Myometrial cell (primary cell): Measurements from ENCODE around the gene ZNF440. TPM values are rescaled to one million over a fixed set of nuclear protein-coding genes. Genes with fewer than 3 reads are reported as not detected.

ENCODE experiments used
- total RNA-seq: library from RNA; depleted of rRNA; stranded (reverse); fragments of >200 nt; gene quantifications from 2 replicates; pipeline ENCODE4 v1.2.3, GENCODE V29; 2015

The ZNF440 gene
- total RNA-seq = 3.9 and 11.0 TPM in 2 replicates

GRCh38 chr19:11814029-11814699, at the start of gene ZNF440:
TSS of gene ZNF440 (plus strand) at chr19:11814273. CDS start at chr19:11814448, 175 bp downstream.

GRCh38 chr19:11766597-11767591, 47.2 kb upstream of the ZNF440 start, which contains the start of gene ZNF441:
TSS of gene ZNF441 (plus strand) at chr19:11767000. CDS start at chr19:11767194, 194 bp downstream.

GRCh38 chr19:11798391-11799330, 15.4 kb upstream of the ZNF440 start, which contains the start of gene ZNF491:
TSS of gene ZNF491 (plus strand) at chr19:11798523. CDS start at chr19:11805954, 7,431 bp downstream.

GRCh38 chr19:11848594-11849469, 34.8 kb downstream of the ZNF440 start, which contains the start of gene ZNF439:
TSS of gene ZNF439 (plus strand) at chr19:11848726. CDS start at chr19:11848868, 142 bp downstream.

Other genes with a start within 250 kb of the ZNF440 start
- gene ACP5, start 236.6 kb upstream of the ZNF440 start, total RNA-seq = not detected in 2 replicates
- gene ZNF627, start 216.8 kb upstream of the ZNF440 start, total RNA-seq = 8.1 and 8.7 TPM in 2 replicates
- 2.3 and 5.8 TPM in 2 replicates for gene ZNF823, start 75.3 kb upstream of the ZNF440 start, total RNA-seq
- gene ZNF441, start 47.3 kb upstream of the ZNF440 start, total RNA-seq = 2.3 and 4.3 TPM in 2 replicates
- 0.71 TPM in 1 of 2 replicates, not detected in the other for gene ZNF491, start 15.8 kb upstream of the ZNF440 start, total RNA-seq
- gene ZNF439, start 34.5 kb downstream of the ZNF440 start, total RNA-seq = 0.58 and 1.4 TPM in 2 replicates
- 0.86 and 3.5 TPM in 2 replicates for gene ZNF69, start 73.5 kb downstream of the ZNF440 start, total RNA-seq
- gene ZNF700, start 110.8 kb downstream of the ZNF440 start, total RNA-seq = 1.4 and 4.6 TPM in 2 replicates
- 0.53 and 0.86 TPM in 2 replicates for gene ZNF763, start 150.8 kb downstream of the ZNF440 start, total RNA-seq
- 3.0 and 9.5 TPM in 2 replicates for gene ZNF433, start 221.4 kb downstream of the ZNF440 start, total RNA-seq
- gene ZNF878, start 238.7 kb downstream of the ZNF440 start, total RNA-seq = 0.18 TPM in 1 of 2 replicates, not detected in the other